ENCODE results near the gene DEFB121.

DNA sequence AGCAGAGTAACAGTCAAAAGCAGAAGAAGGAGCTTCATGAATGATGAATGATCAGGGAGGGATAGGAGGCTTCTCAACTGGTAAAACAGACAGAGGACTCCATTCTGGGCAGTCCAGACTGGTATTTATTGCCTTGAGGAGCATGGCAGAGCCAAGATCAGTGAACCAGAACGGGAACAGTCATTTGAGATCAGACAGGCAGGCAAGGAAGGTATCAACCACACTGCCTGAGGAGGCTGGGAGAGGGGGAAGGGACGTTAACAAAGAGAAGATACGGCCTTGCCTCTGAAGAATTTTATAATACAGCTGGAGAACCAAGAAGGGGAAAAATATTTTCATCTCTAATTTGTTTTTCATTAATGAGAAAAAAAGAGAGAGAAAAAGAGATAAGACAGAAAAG is at the start of gene DEFB121:
- TF ChIP-seq, protein P1, sequence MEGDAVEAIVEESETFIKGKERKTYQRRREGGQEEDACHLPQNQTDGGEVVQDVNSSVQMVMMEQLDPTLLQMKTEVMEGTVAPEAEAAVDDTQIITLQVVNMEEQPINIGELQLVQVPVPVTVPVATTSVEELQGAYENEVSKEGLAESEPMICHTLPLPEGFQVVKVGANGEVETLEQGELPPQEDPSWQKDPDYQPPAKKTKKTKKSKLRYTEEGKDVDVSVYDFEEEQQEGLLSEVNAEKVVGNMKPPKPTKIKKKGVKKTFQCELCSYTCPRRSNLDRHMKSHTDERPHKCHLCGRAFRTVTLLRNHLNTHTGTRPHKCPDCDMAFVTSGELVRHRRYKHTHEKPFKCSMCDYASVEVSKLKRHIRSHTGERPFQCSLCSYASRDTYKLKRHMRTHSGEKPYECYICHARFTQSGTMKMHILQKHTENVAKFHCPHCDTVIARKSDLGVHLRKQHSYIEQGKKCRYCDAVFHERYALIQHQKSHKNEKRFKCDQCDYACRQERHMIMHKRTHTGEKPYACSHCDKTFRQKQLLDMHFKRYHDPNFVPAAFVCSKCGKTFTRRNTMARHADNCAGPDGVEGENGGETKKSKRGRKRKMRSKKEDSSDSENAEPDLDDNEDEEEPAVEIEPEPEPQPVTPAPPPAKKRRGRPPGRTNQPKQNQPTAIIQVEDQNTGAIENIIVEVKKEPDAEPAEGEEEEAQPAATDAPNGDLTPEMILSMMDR (IDR thresholded peaks at IDR 0.05), result no peak
- TF ChIP-seq POLR2A (IDR thresholded peaks at IDR 0.05), result no peak
